Osteocyte (in vitro differentiated cells): ENCODE data around the gene SPTBN1. TPM values are rescaled to one million over a fixed set of nuclear protein-coding genes. Genes with fewer than 3 reads are reported as not detected.

Experiments used
- DNase-seq: peaks from one replicate; pipeline ENCODE4 v3.0.0; 2021; ENCODE audit warnings: mixed read lengths; ENCODE audit not compliant: unreplicated experiment; ENCODE audit errors: extremely low spot score
- H3K27ac Mint-ChIP-seq: one replicate; pipeline ENCODE4 v1.8.0; 2021; ENCODE audit warnings: mild to moderate bottlenecking, mixed read lengths; ENCODE audit not compliant: unreplicated experiment
- H3K27me3 Mint-ChIP-seq: one replicate; pipeline ENCODE4 v1.8.0; 2021; ENCODE audit warnings: mixed read lengths; ENCODE audit not compliant: unreplicated experiment
- H3K36me3 Mint-ChIP-seq: one replicate; pipeline ENCODE4 v1.8.0; 2021; ENCODE audit warnings: mixed read lengths; ENCODE audit not compliant: unreplicated experiment
- H3K4me1 Mint-ChIP-seq: one replicate; pipeline ENCODE4 v1.8.0; 2021; ENCODE audit warnings: mixed read lengths; ENCODE audit not compliant: unreplicated experiment
- H3K4me3 Mint-ChIP-seq: one replicate; pipeline ENCODE4 v1.8.0; 2021; ENCODE audit warnings: mild to moderate bottlenecking, moderate library complexity, mixed read lengths; ENCODE audit not compliant: unreplicated experiment
- H3K9me3 Mint-ChIP-seq: one replicate; pipeline ENCODE4 v1.8.0; 2021; ENCODE audit warnings: mixed read lengths; ENCODE audit not compliant: unreplicated experiment
- long read RNA-seq: library from polyadenylated mRNA; unstranded; transcript quantifications from one replicate; pipeline ENCODE4 v2.0.0, GENCODE V29; 2021
- total RNA-seq: library from RNA; stranded (reverse); gene quantifications from 2 replicates; pipeline ENCODE4 v1.2.1, GENCODE V29; 2021
- TF ChIP-seq, protein P1 (sequence below): fragments of 200-600 bp; sonication (generic); IDR thresholded peaks from 2 replicates; pipeline ENCODE4 v1.5.0; 2021; ENCODE audit warnings: antibody characterized with exemption, mild to moderate bottlenecking, moderate library complexity

SPTBN1 gene
- 248 and 251 TPM in 2 replicates for total RNA-seq
- long read RNA-seq, transcript SPTBN1-204 (4 exons, 3,332 nt) = major isoform, 13 of 217 reads
- long read RNA-seq, partial matches to known transcripts = 181 of 217 reads
- long read RNA-seq, other reads (novel, unspliced or antisense) = 21 of 217 reads

DNA sequence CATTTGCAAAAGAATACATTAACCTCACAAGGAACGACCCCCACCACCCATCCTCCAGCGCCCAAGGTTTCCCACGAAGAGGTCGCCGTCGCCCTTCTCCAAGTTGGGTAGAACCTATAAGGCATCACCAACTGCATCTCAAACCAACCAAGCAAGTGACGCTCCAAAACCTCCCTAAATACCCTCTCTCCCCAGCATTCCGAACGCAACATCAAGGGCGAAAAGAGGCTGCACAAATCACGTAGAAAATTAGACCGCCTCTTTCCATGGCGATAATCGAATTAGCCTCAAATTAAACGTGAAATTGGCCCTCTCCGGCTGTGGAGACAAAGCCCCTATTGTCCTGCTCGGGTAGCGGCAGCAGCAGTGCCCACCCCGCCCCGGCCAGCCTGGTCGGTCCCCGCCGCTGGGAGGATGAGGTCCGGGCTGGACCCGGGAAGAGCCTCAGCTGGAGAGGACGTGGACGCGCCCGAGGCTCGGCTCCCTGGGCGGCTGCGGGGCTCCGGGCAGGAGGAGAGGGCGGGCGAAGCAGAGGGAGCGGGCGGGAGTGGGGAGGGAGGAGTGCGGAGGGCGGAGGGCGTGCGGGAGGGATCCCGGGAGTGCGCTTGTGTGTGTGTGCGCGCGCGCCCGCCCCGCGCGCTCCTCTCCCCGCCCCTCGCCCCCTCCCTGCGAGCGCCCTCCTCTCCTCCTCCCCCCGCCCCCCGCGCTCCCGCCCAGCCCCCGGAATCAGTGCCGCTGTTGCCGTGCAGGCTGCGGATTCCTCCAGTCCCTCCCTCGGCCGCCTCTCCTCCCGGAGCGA, at the start of gene SPTBN1:
SPTBN1 (plus strand) TSS at position 765 of the 799 bp plus-strand sequence. CDS start 70,092 bp downstream, outside the sequence.
- Mint-ChIP-seq H3K27me3 (no peaks in the 10 kb centered on the region), H3K4me3 (peak within 1 kb of the TSS; percentile 96), H3K9me3 (no peaks in the 10 kb centered on the region), H3K27ac (peak within 1 kb of the TSS; percentile 81), H3K4me1 (peaks cover 37% of the 10 kb centered on the region), H3K36me3 (no peaks in the 10 kb centered on the region)
- TF ChIP-seq, protein P1, sequence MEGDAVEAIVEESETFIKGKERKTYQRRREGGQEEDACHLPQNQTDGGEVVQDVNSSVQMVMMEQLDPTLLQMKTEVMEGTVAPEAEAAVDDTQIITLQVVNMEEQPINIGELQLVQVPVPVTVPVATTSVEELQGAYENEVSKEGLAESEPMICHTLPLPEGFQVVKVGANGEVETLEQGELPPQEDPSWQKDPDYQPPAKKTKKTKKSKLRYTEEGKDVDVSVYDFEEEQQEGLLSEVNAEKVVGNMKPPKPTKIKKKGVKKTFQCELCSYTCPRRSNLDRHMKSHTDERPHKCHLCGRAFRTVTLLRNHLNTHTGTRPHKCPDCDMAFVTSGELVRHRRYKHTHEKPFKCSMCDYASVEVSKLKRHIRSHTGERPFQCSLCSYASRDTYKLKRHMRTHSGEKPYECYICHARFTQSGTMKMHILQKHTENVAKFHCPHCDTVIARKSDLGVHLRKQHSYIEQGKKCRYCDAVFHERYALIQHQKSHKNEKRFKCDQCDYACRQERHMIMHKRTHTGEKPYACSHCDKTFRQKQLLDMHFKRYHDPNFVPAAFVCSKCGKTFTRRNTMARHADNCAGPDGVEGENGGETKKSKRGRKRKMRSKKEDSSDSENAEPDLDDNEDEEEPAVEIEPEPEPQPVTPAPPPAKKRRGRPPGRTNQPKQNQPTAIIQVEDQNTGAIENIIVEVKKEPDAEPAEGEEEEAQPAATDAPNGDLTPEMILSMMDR = no peak
- DNase-seq = peak; percentile 94

DNA sequence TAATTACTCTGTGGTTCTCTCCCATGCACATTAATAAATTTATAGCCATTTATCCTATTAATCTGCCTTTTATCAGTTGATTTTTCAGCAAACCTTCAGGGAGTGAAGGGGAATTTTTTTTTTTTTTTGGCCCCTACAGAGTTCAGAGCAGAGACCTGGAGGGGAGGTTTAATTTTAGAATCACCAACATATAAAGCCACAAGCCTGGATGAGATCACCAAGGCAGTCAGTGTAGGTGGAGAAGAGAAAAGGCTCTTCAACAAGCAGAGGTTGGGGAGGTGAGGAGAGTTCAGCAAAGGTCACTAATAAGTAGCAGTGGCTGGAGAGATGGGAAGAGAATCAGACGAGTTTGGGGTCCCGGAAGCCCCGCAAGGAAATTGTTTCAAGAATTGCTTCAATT, 48.4 kb upstream of the SPTBN1 start:
- Mint-ChIP-seq H3K4me1 (peaks cover 8% of the 10 kb centered on the region), H3K27ac (no peak overlapping the region), H3K27me3 (peaks cover 16% of the 10 kb centered on the region)

DNA sequence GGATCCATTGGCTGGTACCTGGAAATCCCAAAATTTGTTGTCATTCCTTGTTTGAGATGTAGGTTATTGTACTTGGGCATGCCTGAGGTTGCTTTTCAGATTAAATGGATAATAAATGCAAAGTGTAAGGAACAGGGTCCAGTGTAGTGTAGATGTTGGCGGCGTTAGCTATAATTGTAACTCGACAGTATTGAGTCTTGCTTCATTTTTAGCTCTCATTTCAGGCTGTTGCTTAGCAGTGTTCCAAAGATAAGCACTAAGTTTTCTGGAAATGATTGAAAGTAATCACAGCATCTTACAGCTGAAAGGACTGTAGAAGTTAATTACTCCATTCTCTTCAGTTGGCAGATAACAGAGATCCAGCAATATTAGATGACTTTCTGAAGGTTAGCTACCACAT, 47.8 kb upstream of the SPTBN1 start:
- H3K27ac Mint-ChIP-seq = no peak overlapping the region
- no peak for DNase-seq
- H3K27me3 Mint-ChIP-seq = peaks cover 16% of the 10 kb centered on the region
- H3K4me1 Mint-ChIP-seq = peaks cover 2% of the 10 kb centered on the region
- H3K9me3 Mint-ChIP-seq = no peaks in the 10 kb centered on the region
- no peak overlapping the region for H3K4me3 Mint-ChIP-seq
- H3K36me3 Mint-ChIP-seq = no peaks in the 10 kb centered on the region
- TF ChIP-seq, protein P1 = no peak

More for the DNA sequence above, 48.4 kb upstream of the SPTBN1 start:
- Mint-ChIP-seq H3K36me3 (no peaks in the 10 kb centered on the region), H3K9me3 (no peaks in the 10 kb centered on the region), H3K4me3 (no peak overlapping the region)
- DNase-seq = no peak
- TF ChIP-seq, protein P1 = no peak

DNA sequence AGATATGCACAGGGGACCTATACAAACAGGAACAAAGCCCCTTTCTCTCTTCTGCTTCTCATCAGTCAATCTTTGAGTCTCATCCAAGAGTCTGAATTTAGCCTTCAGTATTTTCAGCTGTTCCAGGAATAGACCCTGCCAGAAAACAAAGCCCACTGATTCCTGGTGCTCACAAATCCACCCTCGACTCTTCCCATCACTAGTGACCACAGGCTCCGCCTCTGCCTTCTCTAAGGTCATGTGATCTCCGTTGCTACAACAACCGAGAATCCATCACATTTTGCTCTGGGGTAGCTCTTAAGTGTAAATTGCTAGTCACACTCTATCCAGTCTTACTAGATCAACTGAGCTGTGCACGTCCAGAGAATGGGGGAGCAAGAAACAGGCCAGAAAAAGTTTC, 46.4 kb upstream of the SPTBN1 start:
- H3K27ac Mint-ChIP-seq = no peak overlapping the region
- DNase-seq = no peak

More for the DNA sequence above, 46.4 kb upstream of the SPTBN1 start:
- Mint-ChIP-seq H3K9me3 (no peaks in the 10 kb centered on the region), H3K27me3 (peaks cover 16% of the 10 kb centered on the region), H3K4me1 (no peaks in the 10 kb centered on the region), H3K4me3 (no peak overlapping the region), H3K36me3 (no peaks in the 10 kb centered on the region)
- TF ChIP-seq, protein P1 = no peak
